Hepatocyte (in vitro differentiated cells): ENCODE measurements around the gene KRT86.

ENCODE experiments used
- CTCF ChIP-seq: fragments of 200-600 bp; sonication (generic); IDR thresholded peaks from 2 replicates; pipeline ENCODE4 v1.5.1; 2016; ENCODE audit warnings: antibody characterized with exemption, mild to moderate bottlenecking; ENCODE audit not compliant: poor library complexity
- EZH2 ChIP-seq: fragments of 200-600 bp; sonication (generic); IDR thresholded peaks from 2 replicates; pipeline ENCODE4 v1.6.1; 2016; ENCODE audit warnings: antibody characterized with exemption, mild to moderate bottlenecking, borderline replicate concordance

GRCh38 chr12:52238916-52239646 lies 35.4 kb upstream of the KRT86 start:
- no peak for TF ChIP-seq CTCF
- no peak for TF ChIP-seq EZH2
